Measurements from ENCODE around the gene PPM1K.
"Not testable (repeated sequence)": the region's sequence is repeated elsewhere in the genome, so short reads cannot be mapped to it uniquely, and the experiment has no call there.

Gene PPM1K

GRCh38 chr4:88318751-88319350 lies 34.5 kb upstream of the PPM1K start:
- H3K9me3 Mint-ChIP-seq: peaks cover 2% of the 10 kb centered on the region
- H3K4me1 Mint-ChIP-seq: no peaks in the 10 kb centered on the region
- no peaks in the 10 kb centered on the region for H3K27me3 Mint-ChIP-seq (ENCODE audit: low read depth)
- TF ChIP-seq, protein P1, sequence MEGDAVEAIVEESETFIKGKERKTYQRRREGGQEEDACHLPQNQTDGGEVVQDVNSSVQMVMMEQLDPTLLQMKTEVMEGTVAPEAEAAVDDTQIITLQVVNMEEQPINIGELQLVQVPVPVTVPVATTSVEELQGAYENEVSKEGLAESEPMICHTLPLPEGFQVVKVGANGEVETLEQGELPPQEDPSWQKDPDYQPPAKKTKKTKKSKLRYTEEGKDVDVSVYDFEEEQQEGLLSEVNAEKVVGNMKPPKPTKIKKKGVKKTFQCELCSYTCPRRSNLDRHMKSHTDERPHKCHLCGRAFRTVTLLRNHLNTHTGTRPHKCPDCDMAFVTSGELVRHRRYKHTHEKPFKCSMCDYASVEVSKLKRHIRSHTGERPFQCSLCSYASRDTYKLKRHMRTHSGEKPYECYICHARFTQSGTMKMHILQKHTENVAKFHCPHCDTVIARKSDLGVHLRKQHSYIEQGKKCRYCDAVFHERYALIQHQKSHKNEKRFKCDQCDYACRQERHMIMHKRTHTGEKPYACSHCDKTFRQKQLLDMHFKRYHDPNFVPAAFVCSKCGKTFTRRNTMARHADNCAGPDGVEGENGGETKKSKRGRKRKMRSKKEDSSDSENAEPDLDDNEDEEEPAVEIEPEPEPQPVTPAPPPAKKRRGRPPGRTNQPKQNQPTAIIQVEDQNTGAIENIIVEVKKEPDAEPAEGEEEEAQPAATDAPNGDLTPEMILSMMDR (IDR thresholded peaks at IDR 0.05; ENCODE audit: unreplicated experiment in 3 of 3): no peak
- H3K36me3 Mint-ChIP-seq (ENCODE audit: low read depth): no peaks in the 10 kb centered on the region
- H3K4me3 Mint-ChIP-seq: no peak overlapping the region
- H3K27ac Mint-ChIP-seq: peak overlapping the region in 1 of 3 experiments; percentile 3

GRCh38 chr4:88315460-88316017 lies 31.2 kb upstream of the PPM1K start:
- Mint-ChIP-seq H3K27ac (no peak overlapping the region), H3K27me3 (ENCODE audit: low read depth) (no peaks in the 10 kb centered on the region), H3K4me3 (no peak overlapping the region), H3K9me3 (peaks cover 18% of the 10 kb centered on the region), H3K36me3 (ENCODE audit: low read depth) (no peaks in the 10 kb centered on the region), H3K4me1 (no peaks in the 10 kb centered on the region)
- TF ChIP-seq, protein P1 (IDR thresholded peaks at IDR 0.05; ENCODE audit: unreplicated experiment in 3 of 3): no peak

DNA sequence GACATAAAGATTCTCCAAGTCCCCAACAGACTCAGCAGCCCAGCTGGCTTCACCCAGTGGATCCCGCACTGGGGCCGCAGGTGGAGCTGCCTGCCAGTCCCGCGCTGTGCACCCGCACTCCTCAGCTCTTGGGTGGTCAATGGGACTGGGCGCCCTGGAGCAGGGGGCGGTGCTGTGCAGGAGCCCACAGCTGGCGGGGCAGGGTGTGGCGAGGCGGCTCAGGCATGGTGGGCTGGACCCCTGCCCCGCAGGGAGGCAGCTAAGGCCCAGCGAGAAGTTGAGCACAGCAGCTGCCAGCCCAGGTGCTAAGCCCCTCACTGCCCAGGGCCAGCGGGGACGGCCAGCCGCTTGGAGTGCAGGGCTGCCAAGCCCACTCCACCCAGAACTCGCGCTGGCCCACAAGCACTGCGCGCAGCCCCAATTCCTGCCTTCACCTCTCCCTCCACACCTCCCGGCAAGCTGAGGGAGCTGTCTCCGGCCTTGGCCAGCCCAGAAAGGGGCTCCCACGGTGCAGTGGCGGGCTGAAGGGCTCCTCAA lies 28.8 kb upstream of the PPM1K start:
- H3K27ac Mint-ChIP-seq; H3K27me3 Mint-ChIP-seq (ENCODE audit: low read depth); H3K36me3 Mint-ChIP-seq (ENCODE audit: low read depth); H3K4me1 Mint-ChIP-seq; H3K4me3 Mint-ChIP-seq: not testable (repeated sequence)
- peaks cover 18% of the 10 kb centered on the region for H3K9me3 Mint-ChIP-seq

DNA sequence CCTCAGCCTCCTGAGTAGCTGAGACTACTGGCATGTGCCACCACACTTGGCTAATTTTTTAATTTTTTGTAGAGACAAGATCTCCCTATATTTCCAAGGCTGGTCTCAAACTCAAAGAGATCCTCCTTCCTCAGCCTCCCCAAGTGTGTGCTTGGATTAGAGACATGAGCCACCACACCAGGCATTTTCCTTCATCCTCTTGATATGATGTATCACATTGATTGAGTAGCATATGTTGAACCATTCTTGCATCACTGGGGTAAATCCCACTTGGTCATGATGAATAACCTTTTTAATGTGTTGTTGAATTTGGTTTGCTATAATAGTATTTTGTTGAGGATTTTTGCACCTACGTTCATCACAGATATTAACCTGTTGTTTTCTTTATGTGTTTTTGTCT lies 24.2 kb upstream of the PPM1K start:
- Mint-ChIP-seq H3K9me3 (peaks cover 15% of the 10 kb centered on the region), H3K27ac (no peak overlapping the region), H3K27me3 (ENCODE audit: low read depth) (no peaks in the 10 kb centered on the region)

DNA sequence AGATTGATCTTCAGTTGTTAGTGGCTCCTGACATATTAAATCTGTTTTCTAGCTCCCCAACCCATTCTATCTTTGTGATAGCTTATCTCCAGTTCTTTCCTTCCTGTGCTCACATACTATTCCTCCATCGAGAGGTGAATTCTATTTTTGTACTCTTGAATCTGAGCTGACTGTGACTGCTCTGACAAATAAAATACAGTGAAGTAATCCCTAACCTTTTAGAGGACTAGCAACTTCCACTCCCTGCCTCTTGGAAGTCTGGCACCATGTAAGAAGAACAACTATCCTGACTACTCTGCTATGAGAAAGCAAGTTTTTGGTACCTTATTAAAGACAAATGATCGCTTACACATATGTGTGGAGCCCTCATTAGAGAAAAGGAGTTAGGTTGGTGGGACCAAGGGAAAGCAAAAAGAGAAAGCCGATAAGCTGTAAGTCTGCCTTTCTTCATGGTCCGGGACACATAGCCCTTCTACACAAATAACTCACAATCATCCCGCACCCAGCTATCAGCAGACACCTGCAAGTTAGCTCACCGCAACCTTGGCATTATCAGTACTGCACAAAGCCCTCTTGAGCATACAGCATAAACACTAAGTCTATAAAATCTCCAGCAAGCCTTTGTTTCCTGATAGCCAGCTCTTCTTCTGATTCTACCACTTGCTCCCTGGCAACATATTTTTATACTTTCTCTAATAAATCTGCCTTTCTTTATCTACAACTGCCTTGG lies 13.5 kb upstream of the PPM1K start:
- no peaks in the 10 kb centered on the region for H3K9me3 Mint-ChIP-seq
- H3K4me3 Mint-ChIP-seq: no peak overlapping the region
- H3K27ac Mint-ChIP-seq: no peak overlapping the region
- TF ChIP-seq, protein P1 (IDR thresholded peaks at IDR 0.05; ENCODE audit: unreplicated experiment in 3 of 3): no peak
- H3K4me1 Mint-ChIP-seq: no peaks in the 10 kb centered on the region
- no peaks in the 10 kb centered on the region for H3K36me3 Mint-ChIP-seq (ENCODE audit: low read depth)
- H3K27me3 Mint-ChIP-seq (ENCODE audit: low read depth): no peaks in the 10 kb centered on the region

More for the DNA sequence above, 24.2 kb upstream of the PPM1K start:
- H3K36me3 Mint-ChIP-seq (ENCODE audit: low read depth): no peaks in the 10 kb centered on the region
- no peaks in the 10 kb centered on the region for H3K4me1 Mint-ChIP-seq
- TF ChIP-seq, protein P1 (IDR thresholded peaks at IDR 0.05; ENCODE audit: unreplicated experiment in 3 of 3): no peak
- no peak overlapping the region for H3K4me3 Mint-ChIP-seq

GRCh38 chr4:88297212-88297516 lies 12.8 kb upstream of the PPM1K start:
- no peaks in the 10 kb centered on the region for H3K36me3 Mint-ChIP-seq (ENCODE audit: low read depth)
- H3K27ac Mint-ChIP-seq: no peak overlapping the region
- no peaks in the 10 kb centered on the region for H3K4me1 Mint-ChIP-seq
- no peaks in the 10 kb centered on the region for H3K9me3 Mint-ChIP-seq
- no peak overlapping the region for H3K4me3 Mint-ChIP-seq
- no peaks in the 10 kb centered on the region for H3K27me3 Mint-ChIP-seq (ENCODE audit: low read depth)
- TF ChIP-seq, protein P1 (IDR thresholded peaks at IDR 0.05; ENCODE audit: unreplicated experiment in 3 of 3): no peak
